CD4-positive, alpha-beta T cell (primary cell): Measurements from ENCODE around the gene LSAMP. TPM values are rescaled to one million over a fixed set of nuclear protein-coding genes. Genes with fewer than 3 reads are reported as not detected.

Experiments used
- ATAC-seq: fragments of 200-7000 bp; cut with Tn5 transposase; one replicate; pipeline ENCODE4 v1.10.0; 2022; ENCODE audit warnings: mild to moderate bottlenecking; ENCODE audit not compliant: poor library complexity
- CTCF ChIA-PET: fragments of 350-600 bp; sonication (Branson Sonifier 250); formaldehyde crosslinking; loops from one replicate; lab custom pipeline; 2021; ENCODE audit warnings: antibody characterized with exemption, inconsistent platforms; lab: Charles Lee
- POLR2A ChIA-PET: fragments of 350-600 bp; sonication (Branson Sonifier 250); formaldehyde crosslinking; loops from one replicate; lab custom pipeline; 2021; ENCODE audit warnings: antibody characterized with exemption, inconsistent platforms; lab: Charles Lee
- DNase-seq, 14 experiments: peaks; one replicate each; pipeline ENCODE4 v3.0.0-alpha.2; 2013 to 2020; ENCODE audit warnings: mixed read lengths in 2 of 14
- H3K27ac ChIP-seq, 2 donors: one replicate each; pipeline versions ENCODE4 v1.5.1 to v1.7.0; 2013; ENCODE audit warnings: low read length in 2 of 2, low read depth in 1 of 2, mild to moderate bottlenecking in 1 of 2
- H3K27me3 ChIP-seq, 2 experiments: 1 replicate in 1 of 2; 2 replicates in 1 of 2; pipeline versions ENCODE4 v1.6.1 to v1.7.0; 2013; ENCODE audit warnings: low read length in 2 of 2, control low read depth in 1 of 2, mild to moderate bottlenecking in 1 of 2, moderate library complexity in 1 of 2; ENCODE audit not compliant: insufficient read depth in 2 of 2, control insufficient read depth in 1 of 2
- H3K36me3 ChIP-seq: one replicate; pipeline ENCODE4 v1.6.1; 2013; ENCODE audit warnings: low read length, control low read depth; ENCODE audit not compliant: insufficient read depth
- H3K4me1 ChIP-seq: one replicate; pipeline ENCODE4 v1.6.1; 2013; ENCODE audit warnings: low read length, control low read depth; ENCODE audit not compliant: insufficient read depth
- H3K4me3 ChIP-seq: one replicate; pipeline ENCODE4 v1.5.1; 2013; ENCODE audit warnings: mild to moderate bottlenecking, low read length, moderate library complexity
- H3K9me3 ChIP-seq, 2 experiments: 1 replicate in 1 of 2; 2 replicates in 1 of 2; pipeline versions ENCODE4 v1.6.1 to v1.7.0; 2013; ENCODE audit warnings: low read length in 2 of 2, mild to moderate bottlenecking in 2 of 2, control low read depth in 1 of 2, moderate library complexity in 1 of 2; ENCODE audit not compliant: control insufficient read depth in 1 of 2, insufficient read depth in 1 of 2
- H3K27ac Mint-ChIP-seq: one replicate; pipeline ENCODE4 v1.8.0; 2020; ENCODE audit warnings: mixed read lengths
- H3K27me3 Mint-ChIP-seq: one replicate; pipeline ENCODE4 v1.8.0; 2021; ENCODE audit warnings: mixed read lengths
- H3K36me3 Mint-ChIP-seq: one replicate; pipeline ENCODE4 v1.8.0; 2021; ENCODE audit warnings: low read depth, mixed read lengths
- H3K4me1 Mint-ChIP-seq: one replicate; pipeline ENCODE4 v1.8.0; 2021; ENCODE audit warnings: low read depth, mixed read lengths
- H3K4me3 Mint-ChIP-seq: one replicate; pipeline ENCODE4 v1.8.0; 2020; ENCODE audit warnings: mild to moderate bottlenecking, mixed read lengths
- H3K9me3 Mint-ChIP-seq: one replicate; pipeline ENCODE4 v1.8.0; 2020; ENCODE audit warnings: mixed read lengths
- intact Hi-C, 2 experiments: fragments of 100-400 bp; cut with DNase I in 1 of 2; cut with micrococcal nuclease in 1 of 2; formaldehyde crosslinking; loops; one replicate each; pipeline versions ENCODE4 v1.15.1 to v1.9.0; 2023 to 2025; cut with DNase I, micrococcal nuclease
- total RNA-seq, 174 experiments: library from RNA in 2 of 174; stranded (reverse) in 2 of 174; gene quantifications; one replicate each; pipeline ENCODE4 v1.2.3 and lab custom pipeline; 2021 to 2026
- TF ChIP-seq, protein P1 (sequence below): fragments of 200-600 bp; IDR thresholded peaks from one replicate; pipeline ENCODE4 v1.8.0; 2022; ENCODE audit warnings: antibody characterized with exemption, mild to moderate bottlenecking

LSAMP gene
- total RNA-seq, 2 experiments from 2014 or later = not detected

DNA sequence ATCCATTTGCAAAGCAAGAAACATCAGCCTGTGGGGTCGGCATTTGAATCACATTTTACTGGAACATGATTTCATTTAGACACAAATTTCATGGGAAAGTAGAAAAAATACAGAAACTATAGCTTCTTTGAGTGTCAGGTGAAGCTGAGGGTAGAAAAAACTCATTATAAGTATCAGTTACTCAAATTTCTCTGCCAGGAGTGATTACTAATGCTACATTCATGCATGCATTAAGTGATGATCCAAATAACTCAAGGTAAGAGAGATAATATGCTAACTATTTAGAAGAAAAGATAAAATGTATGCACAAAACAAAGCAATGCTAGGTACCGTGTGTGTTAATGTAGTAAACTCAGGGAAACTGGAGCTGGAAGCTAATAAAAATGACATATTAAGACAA is 416.0 kb downstream of the LSAMP start:
- Histone ChIP-seq H3K4me3 (no peak overlapping the region), H3K9me3 (no peaks in the 10 kb centered on the region), H3K27ac (no peak overlapping the region), H3K4me1 (no peaks in the 10 kb centered on the region), H3K27me3 (no peaks in the 10 kb centered on the region), H3K36me3 (no peaks in the 10 kb centered on the region)
- ChIA-PET POLR2A (no interaction called here), CTCF (no interaction called here)
- ATAC-seq (no peak), DNase-seq (no peak)
- H3K9me3 Mint-ChIP-seq = peaks cover 2% of the 10 kb centered on the region
- no peaks in the 10 kb centered on the region for H3K4me1 Mint-ChIP-seq
- H3K27me3 Mint-ChIP-seq = no peaks in the 10 kb centered on the region
- no peak overlapping the region for H3K27ac Mint-ChIP-seq
- no peak overlapping the region for H3K4me3 Mint-ChIP-seq
- intact Hi-C loops = no loop called here
- TF ChIP-seq, protein P1, sequence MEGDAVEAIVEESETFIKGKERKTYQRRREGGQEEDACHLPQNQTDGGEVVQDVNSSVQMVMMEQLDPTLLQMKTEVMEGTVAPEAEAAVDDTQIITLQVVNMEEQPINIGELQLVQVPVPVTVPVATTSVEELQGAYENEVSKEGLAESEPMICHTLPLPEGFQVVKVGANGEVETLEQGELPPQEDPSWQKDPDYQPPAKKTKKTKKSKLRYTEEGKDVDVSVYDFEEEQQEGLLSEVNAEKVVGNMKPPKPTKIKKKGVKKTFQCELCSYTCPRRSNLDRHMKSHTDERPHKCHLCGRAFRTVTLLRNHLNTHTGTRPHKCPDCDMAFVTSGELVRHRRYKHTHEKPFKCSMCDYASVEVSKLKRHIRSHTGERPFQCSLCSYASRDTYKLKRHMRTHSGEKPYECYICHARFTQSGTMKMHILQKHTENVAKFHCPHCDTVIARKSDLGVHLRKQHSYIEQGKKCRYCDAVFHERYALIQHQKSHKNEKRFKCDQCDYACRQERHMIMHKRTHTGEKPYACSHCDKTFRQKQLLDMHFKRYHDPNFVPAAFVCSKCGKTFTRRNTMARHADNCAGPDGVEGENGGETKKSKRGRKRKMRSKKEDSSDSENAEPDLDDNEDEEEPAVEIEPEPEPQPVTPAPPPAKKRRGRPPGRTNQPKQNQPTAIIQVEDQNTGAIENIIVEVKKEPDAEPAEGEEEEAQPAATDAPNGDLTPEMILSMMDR = no peak
- no peaks in the 10 kb centered on the region for H3K36me3 Mint-ChIP-seq

DNA sequence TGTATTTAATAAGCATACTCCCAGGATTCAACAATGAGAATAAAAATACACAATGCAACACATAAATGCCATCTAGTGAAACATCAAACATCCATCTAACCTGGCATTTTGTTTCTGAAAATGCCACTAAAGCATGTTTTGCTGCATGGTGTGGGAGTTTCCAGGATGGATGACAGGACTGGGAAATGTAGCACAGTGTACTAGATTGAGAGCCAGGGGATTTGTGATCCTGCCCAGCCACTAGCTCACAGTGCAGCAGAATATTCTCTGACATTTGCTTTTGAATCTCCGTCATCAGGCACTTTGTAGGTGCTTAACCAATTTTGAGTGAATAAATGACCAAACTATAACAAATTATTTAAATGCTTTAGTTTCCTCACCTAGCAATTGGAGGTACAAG is 417.1 kb downstream of the LSAMP start:
- intact Hi-C loops = no loop called here
- H3K27ac ChIP-seq = no peak overlapping the region
- no peaks in the 10 kb centered on the region for H3K27me3 ChIP-seq
- no peak overlapping the region for H3K4me3 ChIP-seq
- no peak overlapping the region for H3K27ac Mint-ChIP-seq
- no peaks in the 10 kb centered on the region for H3K36me3 Mint-ChIP-seq
- H3K9me3 Mint-ChIP-seq = peaks cover 2% of the 10 kb centered on the region
- H3K4me1 Mint-ChIP-seq = no peaks in the 10 kb centered on the region
- H3K27me3 Mint-ChIP-seq = no peaks in the 10 kb centered on the region
- TF ChIP-seq, protein P1 = no peak
- no peaks in the 10 kb centered on the region for H3K4me1 ChIP-seq
- H3K9me3 ChIP-seq = no peaks in the 10 kb centered on the region
- ChIA-PET CTCF (no interaction called here), POLR2A (no interaction called here)
- H3K4me3 Mint-ChIP-seq = no peak overlapping the region
- no peak for ATAC-seq
- DNase-seq = no peak
- no peaks in the 10 kb centered on the region for H3K36me3 ChIP-seq

DNA sequence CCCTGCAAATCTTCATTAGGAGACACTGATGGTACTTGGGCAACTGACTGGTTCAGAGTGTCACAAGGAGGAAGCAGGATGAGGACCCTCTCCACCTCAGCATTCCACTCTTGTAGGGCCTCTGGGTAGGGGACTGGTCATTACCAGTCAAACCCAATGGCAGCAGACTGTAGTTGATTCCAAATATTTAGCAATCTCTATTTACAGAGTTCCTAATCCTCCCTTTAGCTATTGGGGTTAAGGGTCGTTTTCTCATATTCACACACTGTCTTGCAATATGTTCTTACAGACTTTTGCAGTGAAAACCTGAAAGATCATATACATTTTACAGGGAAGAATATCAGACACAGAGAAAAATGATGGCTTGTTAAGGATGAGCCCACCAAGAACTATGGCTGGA is 424.3 kb downstream of the LSAMP start:
- Mint-ChIP-seq H3K9me3 (no peaks in the 10 kb centered on the region), H3K36me3 (no peaks in the 10 kb centered on the region), H3K27me3 (no peaks in the 10 kb centered on the region), H3K27ac (no peak overlapping the region), H3K4me3 (no peak overlapping the region), H3K4me1 (no peaks in the 10 kb centered on the region)
- CTCF ChIA-PET = no interaction called here
- H3K4me3 ChIP-seq = no peak overlapping the region
- H3K36me3 ChIP-seq = no peaks in the 10 kb centered on the region
- H3K27ac ChIP-seq = no peak overlapping the region
- DNase-seq = no peak
- no peaks in the 10 kb centered on the region for H3K4me1 ChIP-seq
- TF ChIP-seq, protein P1 = no peak
- POLR2A ChIA-PET = no interaction called here
- no peaks in the 10 kb centered on the region for H3K27me3 ChIP-seq
- intact Hi-C loops = no loop called here
- ATAC-seq = no peak
- no peaks in the 10 kb centered on the region for H3K9me3 ChIP-seq
